GM23338 (cell line): ENCODE data around the gene AGAP1. TPM values are rescaled to one million over a fixed set of nuclear protein-coding genes. Genes with fewer than 3 reads are reported as not detected.
"Not testable (repeated sequence)": the region's sequence is repeated elsewhere in the genome, so short reads cannot be mapped to it uniquely, and the experiment has no call there.

Experiments used
- ATAC-seq: fragments of 200-7000 bp; cut with Tn5 transposase; 3 replicates; pipeline ENCODE4 v1.9.1; 2020
- DNase-seq: peaks from one replicate; pipeline ENCODE4 v3.0.0-alpha.2; 2015; ENCODE audit warnings: low spot score
- H2AFZ ChIP-seq: fragments of 200-600 bp; sonication (generic); 2 replicates; pipeline ENCODE4 v1.8.0; 2016; ENCODE audit warnings: antibody characterized with exemption, mild to moderate bottlenecking, moderate library complexity
- H3F3A ChIP-seq: fragments of 200-600 bp; sonication (generic); replicated peaks from 2 replicates; pipeline ENCODE4 v1.8.0; 2017; ENCODE audit warnings: antibody characterized with exemption, mixed run types, low read depth
- H3K27ac ChIP-seq: fragments of 200-600 bp; sonication (generic); 2 replicates; pipeline ENCODE4 v1.6.1; 2016; ENCODE audit warnings: low read depth
- H3K27me3 ChIP-seq: fragments of 200-600 bp; sonication (generic); 2 replicates; pipeline ENCODE4 v1.8.0; 2016; ENCODE audit warnings: mild to moderate bottlenecking, mixed run types, moderate library complexity; ENCODE audit not compliant: insufficient read depth
- H3K36me3 ChIP-seq: fragments of 200-600 bp; sonication (generic); 2 replicates; pipeline ENCODE4 v1.8.0; 2016; ENCODE audit warnings: mild to moderate bottlenecking; ENCODE audit not compliant: insufficient read depth
- H3K4me1 ChIP-seq: fragments of 200-600 bp; sonication (generic); 2 replicates; pipeline ENCODE4 v1.8.0; 2016; ENCODE audit warnings: mild to moderate bottlenecking, moderate library complexity; ENCODE audit not compliant: insufficient read depth
- H3K4me2 ChIP-seq: fragments of 200-600 bp; sonication (generic); 2 replicates; pipeline ENCODE4 v1.7.1; 2017; ENCODE audit warnings: mixed run types
- H3K4me3 ChIP-seq: fragments of 200-600 bp; sonication (generic); 2 replicates; pipeline ENCODE4 v1.6.1; 2016; ENCODE audit warnings: mixed run types
- H3K79me2 ChIP-seq: fragments of 200-600 bp; sonication (generic); replicated peaks from 2 replicates; pipeline ENCODE4 v1.8.0; 2017; ENCODE audit warnings: mild to moderate bottlenecking; ENCODE audit not compliant: insufficient read depth
- H3K9me2 ChIP-seq: fragments of 200-600 bp; sonication (generic); 2 replicates; pipeline ENCODE4 v1.8.0; 2017; ENCODE audit not compliant: insufficient read depth
- H4K20me1 ChIP-seq: fragments of 200-600 bp; sonication (generic); replicated peaks from 2 replicates; pipeline ENCODE4 v1.8.0; 2017; ENCODE audit warnings: mild to moderate bottlenecking; ENCODE audit not compliant: insufficient read depth
- H3K27ac Mint-ChIP-seq: 2 replicates; pipeline ENCODE4 v1.8.0; 2020; ENCODE audit warnings: inconsistent platforms, mild to moderate bottlenecking, moderate library complexity, mixed read lengths
- H3K27me3 Mint-ChIP-seq: 3 replicates; pipeline ENCODE4 v1.8.0; 2022; ENCODE audit warnings: low read depth, mild to moderate bottlenecking, moderate library complexity, mixed read lengths, inconsistent platforms; ENCODE audit not compliant: insufficient read depth, poor library complexity
- H3K36me3 Mint-ChIP-seq: 3 replicates; pipeline ENCODE4 v1.8.0; 2021; ENCODE audit warnings: low read depth, mild to moderate bottlenecking, inconsistent platforms, moderate library complexity, mixed read lengths
- H3K4me1 Mint-ChIP-seq: 3 replicates; pipeline ENCODE4 v1.8.0; 2020; ENCODE audit warnings: mild to moderate bottlenecking, inconsistent platforms, mixed read lengths
- H3K4me3 Mint-ChIP-seq: 3 replicates; pipeline ENCODE4 v1.8.0; 2021; ENCODE audit warnings: moderate library complexity, mild to moderate bottlenecking, inconsistent platforms, mixed read lengths
- H3K9me3 Mint-ChIP-seq: 3 replicates; pipeline ENCODE4 v1.8.0; 2020; ENCODE audit warnings: moderate library complexity, mild to moderate bottlenecking, inconsistent platforms, mixed read lengths
- EZH2 ChIP-seq: fragments of 200-600 bp; sonication (generic); IDR thresholded peaks from one replicate; pipeline ENCODE4 v1.8.0; 2017; ENCODE audit warnings: antibody characterized with exemption, mild to moderate bottlenecking, low read depth; ENCODE audit not compliant: unreplicated experiment
- EZH2phosphoT487 ChIP-seq: fragments of 200-600 bp; sonication (generic); IDR thresholded peaks from one replicate; pipeline ENCODE4 v1.8.1; 2018; ENCODE audit warnings: antibody characterized with exemption; ENCODE audit not compliant: unreplicated experiment
- JUNB ChIP-seq: IDR thresholded peaks from one replicate; pipeline ENCODE4 v1.6.1; 2016; ENCODE audit warnings: antibody characterized with exemption; ENCODE audit not compliant: unreplicated experiment
- NANOG ChIP-seq: IDR thresholded peaks from 2 replicates; pipeline ENCODE4 v1.6.1; 2016; ENCODE audit warnings: antibody characterized with exemption, borderline replicate concordance
- POLR2AphosphoS5 ChIP-seq: IDR thresholded peaks from 2 replicates; pipeline ENCODE4 v1.6.1; 2016; ENCODE audit warnings: antibody characterized with exemption, low read depth
- STAT1 ChIP-seq: IDR thresholded peaks from one replicate; pipeline ENCODE4 v1.6.1; 2016; ENCODE audit warnings: antibody characterized with exemption; ENCODE audit not compliant: unreplicated experiment
- ZNF462 ChIP-seq: fragments of 250-450 bp; sonication (Bioruptor Pico); IDR thresholded peaks from 2 replicates; pipeline ENCODE4 v1.5.0; 2020; ENCODE audit warnings: mild to moderate bottlenecking, moderate library complexity
- polyA plus RNA-seq: library from polyadenylated mRNA; unstranded; fragments of >200 nt; fragmentation: Nextera tagmentation; extraction: Ambion mirVana; gene quantifications from 2 replicates; pipeline ENCODE4 v1.2.1, GENCODE V29; 2016
- total RNA-seq: library from RNA; depleted of rRNA; stranded (reverse); fragments of >200 nt; shearing (Covaris generic); gene quantifications from 2 replicates; pipeline ENCODE4 v1.2.3, GENCODE V29; 2014

Gene AGAP1
- total and polyA plus RNA-seq, 2 experiments from 2014 or later: 13.3 to 27.9 TPM

GRCh38 chr2:235946590-235946989, 452.7 kb downstream of the AGAP1 start (continued):
- TF ChIP-seq ZNF462 (CRISPR knock-in tag): no peak
- TF ChIP-seq EZH2phosphoT487: no peak
- no peak for TF ChIP-seq EZH2
- no peak for TF ChIP-seq NANOG
- TF ChIP-seq POLR2AphosphoS5: no peak
- no peak for TF ChIP-seq STAT1
- no peak for TF ChIP-seq JUNB

- ATAC-seq, H3K27ac ChIP-seq: not testable (repeated sequence)
Measured at GRCh38 chr2:235947055-235947454, 453.2 kb downstream of the AGAP1 start.

More at GRCh38 chr2:235947055-235947454, 453.2 kb downstream of the AGAP1 start:
- not testable (repeated sequence) for H3K27me3 ChIP-seq, H3K36me3 ChIP-seq, H3K79me2 ChIP-seq, H4K20me1 ChIP-seq, H3K9me2 ChIP-seq, H2AFZ ChIP-seq, H3K4me3 ChIP-seq, H3K9me3 Mint-ChIP-seq, DNase-seq, H3K27ac Mint-ChIP-seq, H3K4me2 ChIP-seq, H3F3A ChIP-seq, H3K36me3 Mint-ChIP-seq, H3K4me3 Mint-ChIP-seq, H3K27me3 Mint-ChIP-seq
- peaks cover 31% of the 10 kb centered on the region for H3K4me1 Mint-ChIP-seq
- peaks cover 17% of the 10 kb centered on the region for H3K4me1 ChIP-seq
